DMS79 treated with DMSO at 0.1 percent for 48 hours (cell line): ENCODE data around the gene EPHA3.

ENCODE experiments used
- DNase-seq: peaks from one replicate; lab custom pipeline; 2025; lab: John Stamatoyannopoulos, UW

The EPHA3 gene

DNA sequence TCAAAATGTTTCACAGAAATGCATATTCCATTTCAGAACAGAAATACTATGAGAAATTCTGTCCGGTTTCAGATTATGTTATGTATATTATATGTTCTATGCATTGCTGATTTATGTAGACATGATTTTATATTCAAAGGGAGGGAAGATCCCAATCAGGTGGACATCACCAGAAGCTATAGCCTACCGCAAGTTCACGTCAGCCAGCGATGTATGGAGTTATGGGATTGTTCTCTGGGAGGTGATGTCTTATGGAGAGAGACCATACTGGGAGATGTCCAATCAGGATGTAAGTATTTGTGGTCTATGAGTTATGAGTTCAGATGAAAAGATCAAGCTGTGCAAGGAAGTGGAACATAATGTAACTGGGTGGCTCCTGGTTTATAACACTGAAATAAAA lies 341.7 kb downstream of the EPHA3 start:
- DNase-seq, result no peak

DNA sequence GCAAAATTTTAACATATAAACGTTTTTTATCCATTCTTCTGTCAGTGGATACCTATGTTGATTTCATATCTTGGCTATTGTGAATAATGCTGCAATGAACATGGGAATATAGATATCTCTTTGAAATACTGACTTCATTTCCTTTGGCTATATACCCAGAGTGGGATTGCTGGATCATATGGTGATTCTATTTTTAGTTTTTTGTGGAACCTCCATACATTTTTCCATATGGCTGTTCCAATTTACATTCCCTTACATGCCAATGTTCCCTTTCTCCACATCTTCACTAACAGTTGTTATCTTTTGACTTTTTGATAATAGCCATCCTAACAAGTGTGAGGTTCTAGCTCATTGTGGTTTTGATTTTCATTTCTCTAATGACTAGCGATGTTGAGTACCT lies 344.6 kb downstream of the EPHA3 start:
- no peak for DNase-seq

DNA sequence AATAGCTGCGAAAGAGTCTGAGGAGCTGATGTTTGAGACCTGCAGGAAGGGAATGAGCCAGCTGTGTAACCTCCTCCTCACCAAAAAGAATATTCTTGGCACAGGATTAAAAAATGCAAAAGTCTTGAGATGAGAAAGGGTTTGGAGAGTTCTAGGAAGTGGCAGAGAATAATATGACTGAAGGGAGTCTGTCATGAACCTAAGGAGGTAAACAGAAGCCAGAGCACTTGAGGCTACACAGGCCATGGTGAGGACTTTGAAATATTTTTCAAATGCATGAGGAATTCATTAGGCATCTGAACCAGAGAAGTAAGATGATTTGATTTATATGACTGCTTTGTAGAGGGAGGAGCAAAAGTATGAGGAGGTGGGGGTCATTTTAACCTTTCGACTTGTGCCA lies 347.8 kb downstream of the EPHA3 start:
- no peak for DNase-seq

DNA sequence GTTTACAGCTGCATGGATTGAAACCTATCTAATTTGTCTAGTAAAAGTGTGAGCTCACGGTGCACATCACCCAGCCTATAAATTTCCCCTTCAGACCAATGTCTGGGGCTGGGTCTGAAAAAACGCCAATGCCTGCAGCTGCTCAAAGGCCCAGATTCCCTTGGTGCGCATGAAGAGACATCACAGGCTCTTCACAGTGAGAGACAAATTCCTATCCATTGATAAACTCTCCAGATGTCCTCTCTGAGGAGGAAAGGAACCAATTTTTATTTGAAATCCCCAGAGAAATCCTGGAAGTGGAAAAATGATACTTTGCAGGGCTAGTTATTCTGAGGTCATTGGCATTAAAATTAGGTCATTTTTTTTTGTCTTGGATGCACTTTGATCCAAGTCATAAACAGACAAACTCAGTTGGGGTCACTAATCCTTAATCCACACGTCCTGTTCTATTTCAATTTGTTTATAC lies 360.5 kb downstream of the EPHA3 start:
- no peak for DNase-seq

DNA sequence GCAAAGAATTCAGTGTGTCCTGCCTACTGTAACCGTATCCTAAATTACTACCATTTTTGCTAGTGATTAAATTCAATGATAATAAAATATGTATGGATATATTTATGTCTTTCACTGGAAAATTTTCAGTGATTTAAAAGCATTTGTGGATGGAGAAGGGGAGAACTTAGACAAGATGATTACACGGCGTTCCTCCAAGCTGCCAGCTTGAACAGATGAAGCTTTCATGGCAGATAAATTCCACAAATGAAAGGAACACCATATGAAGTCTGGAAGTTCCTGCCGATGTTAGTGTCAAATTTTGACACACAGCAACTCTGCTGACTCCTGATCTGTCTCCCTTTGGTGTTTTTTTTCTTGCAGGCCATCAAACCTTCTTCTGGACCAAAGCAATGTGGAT lies 364.7 kb downstream of the EPHA3 start:
- no peak for DNase-seq

DNA sequence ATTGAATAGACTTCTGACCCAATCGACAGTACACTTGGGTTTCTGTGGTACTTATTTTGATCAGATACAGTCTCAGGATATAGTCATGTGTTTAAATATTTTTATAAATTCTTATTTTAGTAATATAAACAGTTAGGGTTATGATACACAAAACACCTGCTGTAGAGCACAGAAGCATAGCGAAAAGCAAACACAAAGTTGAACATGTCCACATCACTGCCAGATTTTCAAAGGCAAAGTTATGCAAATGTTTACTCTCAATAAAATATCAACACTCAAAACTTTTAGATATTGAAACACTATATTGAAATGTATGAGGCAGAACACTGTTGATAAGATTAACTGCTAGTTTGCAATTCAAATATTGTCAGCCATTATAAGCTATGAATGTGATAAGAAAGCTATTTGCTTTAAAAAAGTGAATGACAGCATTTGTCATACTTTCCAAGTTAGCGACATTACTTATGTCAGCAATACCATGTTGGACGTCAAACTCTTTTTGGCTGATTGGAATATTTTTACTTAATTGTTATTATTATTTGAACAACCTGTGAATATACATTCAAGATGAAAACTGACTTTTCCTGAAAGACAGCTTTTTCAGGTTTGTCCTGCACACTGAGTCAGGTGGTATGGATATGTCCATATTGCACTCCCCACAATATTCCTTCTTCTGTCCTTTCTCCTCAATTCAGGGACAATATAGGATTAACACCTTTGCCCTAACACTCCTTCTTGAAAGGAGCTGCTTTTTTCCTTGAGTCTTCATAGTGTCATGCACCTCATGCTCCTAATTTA lies 367.1 kb downstream of the EPHA3 start:
- DNase-seq, result no peak

DNA sequence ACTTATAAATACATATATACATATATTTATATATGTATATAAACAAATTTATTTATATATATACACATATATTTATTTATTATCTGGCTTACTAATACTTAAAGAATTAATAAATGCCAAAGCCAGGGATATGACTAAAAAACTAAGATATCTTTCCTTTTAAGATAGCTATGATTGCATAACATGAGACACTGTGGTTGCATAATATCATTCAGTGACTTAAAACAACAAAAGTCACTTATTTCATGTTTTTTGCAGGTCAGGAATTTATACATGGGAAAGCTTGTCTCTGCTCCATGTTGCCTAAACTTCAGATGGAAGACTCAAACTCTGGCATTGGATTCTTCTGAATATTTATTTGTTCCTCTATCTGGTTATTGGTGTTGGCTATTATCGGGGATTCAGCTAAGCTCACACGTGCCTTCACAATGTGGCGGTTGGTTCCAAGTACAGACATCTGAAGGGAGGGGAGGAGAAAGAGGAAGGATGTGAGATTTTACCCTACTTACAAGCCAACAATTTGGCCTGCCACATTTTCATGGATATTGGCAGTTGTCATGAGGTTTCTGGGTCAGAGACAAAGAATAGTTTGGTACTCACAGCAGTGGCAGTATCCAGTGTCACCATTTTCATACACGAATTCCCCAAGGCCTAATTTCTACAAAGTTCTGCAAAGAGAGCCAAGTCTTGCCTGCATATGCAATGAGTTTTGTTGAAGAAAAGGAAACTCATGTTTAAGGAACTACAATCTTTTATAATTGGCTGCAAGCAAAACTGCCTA lies 381.6 kb downstream of the EPHA3 start:
- DNase-seq, result no peak

DNA sequence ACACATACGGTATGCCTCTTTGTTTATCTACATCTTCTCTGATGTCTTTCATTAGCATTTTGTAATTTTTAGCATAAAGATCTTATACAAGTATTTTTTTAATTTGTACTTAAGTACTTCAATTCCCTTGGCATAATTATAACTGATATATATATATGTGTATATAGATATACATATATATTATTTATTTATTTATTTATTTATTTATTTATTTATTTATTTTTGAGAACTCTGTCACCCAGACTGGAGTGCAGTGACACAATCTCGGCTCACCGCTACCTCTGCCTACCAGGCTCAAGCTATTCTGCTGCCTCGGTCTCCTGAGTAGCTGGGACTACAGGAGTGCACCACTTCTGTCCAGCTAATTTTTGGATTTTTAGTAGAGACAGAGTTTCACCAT lies 382.7 kb downstream of the EPHA3 start:
- no peak for DNase-seq

DNA sequence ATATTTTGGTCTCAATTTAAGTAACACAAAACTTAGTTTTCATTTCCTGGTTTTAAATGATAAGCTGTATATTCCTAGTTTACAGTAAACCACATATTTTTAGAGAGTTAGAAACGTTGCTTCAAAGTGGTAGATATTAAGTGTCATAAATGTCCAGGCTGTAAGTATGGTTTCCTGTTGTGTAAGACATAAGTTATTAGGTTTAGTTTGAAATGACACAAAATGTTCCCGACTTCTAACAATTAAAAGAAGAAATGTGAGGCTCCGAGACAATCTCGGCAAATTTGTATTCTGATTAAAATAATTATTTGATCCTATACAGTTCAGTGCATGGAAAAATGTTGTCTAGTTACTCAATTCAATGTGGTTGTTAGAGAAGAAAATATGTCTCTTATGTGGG lies 387.3 kb downstream of the EPHA3 start:
- DNase-seq, result no peak

DNA sequence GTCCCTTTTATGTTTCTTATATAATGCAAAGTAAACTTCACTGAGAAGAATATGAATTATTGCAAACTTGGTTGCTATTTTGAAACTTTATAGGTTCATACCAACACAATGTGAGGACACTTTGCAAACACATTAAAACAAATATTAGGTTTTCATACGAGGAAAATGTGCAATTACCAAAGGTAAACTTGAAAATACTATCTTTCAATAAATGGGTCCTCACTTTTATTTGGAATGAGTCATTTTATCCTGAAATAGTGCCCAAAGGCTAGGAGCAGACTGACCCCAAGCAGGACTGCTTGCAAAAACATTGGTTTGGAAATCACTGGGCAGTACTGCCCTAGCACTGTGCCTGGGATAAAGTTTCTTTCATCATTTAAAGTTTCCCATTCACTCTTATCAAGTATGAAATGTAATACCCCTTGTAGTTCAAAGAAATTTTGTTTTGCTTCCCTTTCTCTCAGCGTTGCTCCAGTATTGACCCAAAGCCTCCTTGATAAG lies 396.5 kb downstream of the EPHA3 start:
- no peak for DNase-seq

DNA sequence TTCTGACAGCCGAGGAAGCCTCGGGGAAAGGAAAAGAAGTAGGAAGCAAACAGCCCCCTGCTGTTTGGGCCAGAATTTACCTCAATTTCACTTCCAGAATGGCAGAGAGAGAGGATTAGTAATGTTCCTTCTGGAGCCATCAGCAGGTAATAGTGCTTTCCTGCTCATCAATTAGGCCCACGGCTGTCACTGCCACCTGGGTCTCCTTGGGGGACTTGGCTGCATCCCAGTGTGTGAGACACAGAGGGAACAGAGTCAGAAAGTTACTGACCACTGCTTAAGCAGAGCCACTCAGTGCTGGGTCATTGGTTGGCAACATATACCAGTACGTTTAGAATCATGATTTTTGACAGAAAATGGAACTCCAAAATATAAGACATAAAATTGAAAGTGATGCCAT lies 397.0 kb downstream of the EPHA3 start:
- no peak for DNase-seq

DNA sequence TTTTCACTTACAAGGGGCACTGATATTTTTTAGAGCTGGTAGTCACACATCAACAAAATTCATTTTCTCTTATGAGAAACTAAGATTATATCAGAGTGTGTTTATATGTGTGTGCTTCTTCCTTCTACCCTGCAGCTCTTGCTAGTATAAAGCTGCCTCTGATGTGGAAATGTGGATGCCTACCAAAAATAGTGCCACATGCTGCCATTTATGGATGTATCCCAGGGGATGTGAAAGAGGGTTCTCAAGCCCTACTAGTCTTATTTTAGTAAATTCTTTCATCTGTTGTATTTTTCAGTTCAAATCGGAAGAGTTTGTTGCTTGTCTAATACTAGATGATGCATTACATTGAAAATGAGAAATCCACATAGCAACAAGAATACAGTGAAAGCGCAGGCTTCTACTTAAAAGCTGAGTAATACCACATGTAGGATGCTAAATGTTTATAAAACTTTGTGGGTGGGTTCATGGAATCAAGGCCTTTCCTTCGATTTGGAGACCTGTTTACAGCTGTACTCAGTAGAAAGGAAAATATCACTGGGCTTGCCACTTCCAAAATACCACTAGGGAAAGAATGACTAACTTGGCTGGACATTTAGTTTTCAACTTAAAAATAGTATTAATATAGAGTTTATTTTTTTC lies 399.2 kb downstream of the EPHA3 start:
- no peak for DNase-seq

DNA sequence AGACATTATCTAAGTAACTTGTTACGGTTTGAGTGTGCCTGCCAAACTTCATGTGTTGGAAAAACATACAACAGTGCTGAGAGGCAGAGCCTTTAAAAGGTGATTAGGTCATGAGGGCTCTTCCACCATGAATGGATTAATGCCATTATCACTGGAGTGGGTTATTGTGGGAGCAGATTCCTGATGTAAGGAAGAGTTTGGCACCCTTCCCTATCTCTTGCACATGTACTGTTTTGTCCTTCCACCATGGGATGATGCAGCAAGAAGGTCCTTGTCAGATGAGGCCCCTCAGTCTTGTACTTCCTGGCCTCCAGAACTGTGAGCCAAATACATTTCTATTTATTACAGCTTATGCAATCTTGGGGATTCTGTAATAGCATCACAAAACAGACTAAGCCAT lies 413.9 kb downstream of the EPHA3 start:
- DNase-seq, result no peak

DNA sequence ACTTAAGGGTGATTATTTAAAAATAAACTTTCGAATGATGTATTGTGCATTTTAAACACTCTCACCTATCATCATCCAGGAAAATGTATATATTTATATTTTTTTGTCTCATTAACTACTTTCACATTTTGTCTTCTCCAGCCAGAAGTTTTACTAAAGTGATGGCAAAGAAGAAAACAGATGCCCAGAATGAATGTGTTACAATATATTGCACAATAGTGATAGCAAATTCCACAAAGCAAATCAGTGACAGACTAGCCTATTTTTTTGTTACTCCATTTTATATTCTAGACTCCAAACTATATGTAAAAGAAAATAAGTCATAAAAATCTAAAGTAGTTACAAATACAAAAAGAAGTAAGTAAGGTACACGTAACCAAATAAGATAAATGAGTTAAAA lies 414.7 kb downstream of the EPHA3 start:
- DNase-seq, result no peak

DNA sequence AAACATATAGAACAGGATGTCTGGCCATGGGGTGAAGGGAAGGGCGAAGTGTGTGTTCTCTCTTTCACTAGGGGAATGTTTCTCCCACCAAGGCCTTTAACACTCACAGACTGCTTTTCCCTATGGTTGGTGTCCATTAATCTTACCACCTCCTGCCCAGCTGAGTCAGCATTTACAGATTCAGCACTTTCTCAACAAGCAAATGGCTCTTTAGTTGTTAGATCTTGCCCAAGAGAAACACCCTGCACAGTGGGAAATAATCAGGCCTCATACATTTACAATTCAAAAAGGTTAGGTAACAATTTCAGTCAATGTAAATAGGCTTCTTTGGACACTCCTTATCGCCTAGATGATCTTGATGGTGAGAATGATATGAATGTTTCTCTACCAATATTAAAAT lies 418.2 kb downstream of the EPHA3 start:
- no peak for DNase-seq

DNA sequence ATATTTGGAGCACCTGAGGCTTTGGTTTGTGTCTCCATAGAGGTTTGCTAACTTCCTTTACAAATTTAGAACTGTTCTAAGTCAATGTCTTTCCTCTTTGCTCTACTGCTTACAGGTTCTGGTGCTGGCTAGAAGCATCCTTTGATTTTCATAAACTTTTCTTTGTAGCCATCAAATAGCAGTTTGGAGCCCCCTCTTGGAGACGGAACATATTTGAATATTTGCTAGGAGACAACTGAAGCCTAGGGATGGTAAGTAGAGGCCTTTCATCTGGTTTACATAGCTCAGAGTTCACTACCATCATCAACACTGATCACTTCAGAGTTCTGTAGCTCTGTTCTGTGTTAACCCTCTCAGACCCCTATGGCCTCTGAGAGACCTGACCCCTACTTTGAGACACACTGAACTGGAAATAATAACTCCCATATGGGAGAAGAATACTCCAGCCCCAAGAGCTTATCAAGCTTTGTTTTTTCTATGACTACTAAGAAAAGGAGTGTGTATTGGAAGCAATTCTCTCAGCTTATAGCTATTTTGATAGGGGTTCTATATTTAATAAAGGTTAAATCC lies 420.4 kb downstream of the EPHA3 start:
- no peak for DNase-seq
